ENCODE data around the gene ZNF621.

DNA sequence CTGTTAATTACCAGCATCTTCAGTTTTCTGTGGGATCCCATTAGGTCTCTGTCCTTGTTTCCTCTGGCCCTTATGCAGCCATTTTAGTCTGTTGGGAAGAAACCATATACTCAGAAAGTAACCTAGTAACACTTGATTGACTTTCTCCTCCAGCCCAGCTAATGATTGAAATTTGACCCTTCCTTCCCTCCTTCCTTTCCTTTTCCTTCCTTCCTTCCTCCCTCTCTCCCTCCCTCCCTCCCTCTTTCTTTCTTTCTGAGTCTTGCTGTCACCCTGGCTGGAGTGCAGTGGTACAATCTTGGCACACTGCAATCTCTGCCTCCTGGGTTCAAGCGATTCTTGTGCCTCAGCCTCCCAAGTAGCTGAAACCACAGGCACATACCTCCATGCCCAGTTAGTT, 24.8 kb upstream of the ZNF621 start:
- no peak for TF ChIP-seq FOXM1 (IDR thresholded peaks at IDR 0.05; ENCODE audit: borderline replicate concordance)
- TF ChIP-seq, protein P1, sequence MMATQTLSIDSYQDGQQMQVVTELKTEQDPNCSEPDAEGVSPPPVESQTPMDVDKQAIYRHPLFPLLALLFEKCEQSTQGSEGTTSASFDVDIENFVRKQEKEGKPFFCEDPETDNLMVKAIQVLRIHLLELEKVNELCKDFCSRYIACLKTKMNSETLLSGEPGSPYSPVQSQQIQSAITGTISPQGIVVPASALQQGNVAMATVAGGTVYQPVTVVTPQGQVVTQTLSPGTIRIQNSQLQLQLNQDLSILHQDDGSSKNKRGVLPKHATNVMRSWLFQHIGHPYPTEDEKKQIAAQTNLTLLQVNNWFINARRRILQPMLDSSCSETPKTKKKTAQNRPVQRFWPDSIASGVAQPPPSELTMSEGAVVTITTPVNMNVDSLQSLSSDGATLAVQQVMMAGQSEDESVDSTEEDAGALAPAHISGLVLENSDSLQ (IDR thresholded peaks at IDR 0.05), result no peak
- no peak for TF ChIP-seq L3MBTL2 (conservative IDR thresholded peaks at IDR 0.05)
- TF ChIP-seq SP1 (IDR thresholded peaks at IDR 0.05), result no peak
- no peak for TF ChIP-seq ZNF384 (IDR thresholded peaks at IDR 0.05)
- TF ChIP-seq HDGF (IDR thresholded peaks at IDR 0.05; ENCODE audit: borderline replicate concordance), result no peak
- TF ChIP-seq ELF4 (IDR thresholded peaks at IDR 0.05), result no peak
- TF ChIP-seq SUZ12 (IDR thresholded peaks at IDR 0.05), result no peak

All from HEK293T (cell line).